Stimulated activated CD8-positive, alpha-beta memory T cell treated with anti-CD3 and anti-CD28 coated beads, Interleukin-15, amount 100 ng/mL, for 48 hours (primary cell): Measurements from ENCODE around the gene CDC16.
"Not testable (repeated sequence)": the region's sequence is repeated elsewhere in the genome, so short reads cannot be mapped to it uniquely, and the experiment has no call there.

Experiments used
- DNase-seq, 2 donors: peaks; one replicate each; pipeline ENCODE4 v3.0.0-alpha.2; 2020; ENCODE audit warnings: low read depth in 2 of 2

Gene CDC16

DNA sequence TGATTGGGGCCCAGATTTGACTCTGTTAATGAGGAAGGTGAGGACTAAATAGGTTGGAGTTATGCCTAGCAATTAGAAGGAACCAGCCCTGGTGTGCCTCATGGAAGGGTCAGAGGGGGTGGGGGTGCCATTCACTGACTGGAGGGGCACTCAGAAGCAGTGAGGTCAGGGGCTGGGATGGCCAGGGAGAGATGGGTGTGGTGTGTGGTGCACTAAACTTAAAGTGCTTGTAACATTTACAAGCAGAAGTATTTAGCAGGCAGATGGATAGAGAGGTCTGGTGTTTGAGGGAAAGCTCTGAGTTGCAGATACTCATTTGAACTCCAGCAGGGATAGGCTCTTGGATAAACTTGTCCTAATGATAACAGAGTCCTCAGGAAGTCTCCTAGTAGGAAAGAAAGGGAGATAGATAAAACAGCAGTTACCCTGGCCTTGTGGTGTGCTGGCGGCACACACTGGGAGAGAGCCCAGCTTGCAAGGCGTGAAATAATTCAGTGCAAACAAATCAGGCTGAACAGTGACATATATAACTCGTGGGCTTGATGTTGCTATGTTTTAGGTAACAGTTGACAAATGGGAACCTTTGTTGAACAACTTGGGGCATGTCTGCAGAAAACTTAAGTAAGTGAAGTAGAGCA lies 26.8 kb downstream of the CDC16 start:
- no peak for DNase-seq

DNA sequence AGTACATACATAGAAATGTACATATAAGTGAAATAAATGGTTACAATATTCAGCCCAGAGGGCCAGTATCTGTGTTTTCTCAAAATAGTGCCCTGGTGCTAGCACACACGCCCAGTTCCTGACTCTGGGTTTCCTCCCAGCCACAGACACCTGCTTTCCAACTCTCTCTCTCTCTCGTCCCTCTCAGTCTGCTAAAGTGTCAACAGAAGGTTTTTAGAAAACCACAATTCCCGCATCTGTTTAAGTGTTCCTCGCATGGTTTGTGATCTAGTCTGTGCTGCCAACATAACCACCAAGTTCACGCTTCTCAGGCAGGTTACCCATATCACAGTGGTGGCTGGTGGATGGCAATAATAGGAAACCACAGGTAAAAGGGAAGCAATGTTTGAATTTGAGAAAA lies 28.9 kb downstream of the CDC16 start:
- DNase-seq: no peak

DNA sequence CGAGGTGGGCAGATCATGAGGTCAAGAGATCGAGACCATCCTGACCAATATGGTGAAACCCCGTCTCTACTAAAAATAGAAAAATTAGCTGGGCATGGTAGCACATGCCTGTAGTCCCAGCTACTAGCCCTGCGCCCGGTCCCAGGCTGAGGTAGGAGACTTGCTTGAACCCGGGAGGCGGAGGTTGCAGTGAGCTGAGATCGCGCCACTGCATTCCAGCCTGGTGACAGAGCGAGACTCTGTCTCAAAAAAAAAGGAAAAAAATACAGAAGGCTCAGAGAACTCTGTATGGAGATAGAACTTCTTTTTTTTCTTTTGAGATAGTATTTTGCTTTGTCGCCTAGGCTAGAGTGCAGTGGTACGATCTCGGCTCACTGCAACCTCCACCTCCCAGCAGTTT lies 29.6 kb downstream of the CDC16 start:
- not testable (repeated sequence) for DNase-seq

DNA sequence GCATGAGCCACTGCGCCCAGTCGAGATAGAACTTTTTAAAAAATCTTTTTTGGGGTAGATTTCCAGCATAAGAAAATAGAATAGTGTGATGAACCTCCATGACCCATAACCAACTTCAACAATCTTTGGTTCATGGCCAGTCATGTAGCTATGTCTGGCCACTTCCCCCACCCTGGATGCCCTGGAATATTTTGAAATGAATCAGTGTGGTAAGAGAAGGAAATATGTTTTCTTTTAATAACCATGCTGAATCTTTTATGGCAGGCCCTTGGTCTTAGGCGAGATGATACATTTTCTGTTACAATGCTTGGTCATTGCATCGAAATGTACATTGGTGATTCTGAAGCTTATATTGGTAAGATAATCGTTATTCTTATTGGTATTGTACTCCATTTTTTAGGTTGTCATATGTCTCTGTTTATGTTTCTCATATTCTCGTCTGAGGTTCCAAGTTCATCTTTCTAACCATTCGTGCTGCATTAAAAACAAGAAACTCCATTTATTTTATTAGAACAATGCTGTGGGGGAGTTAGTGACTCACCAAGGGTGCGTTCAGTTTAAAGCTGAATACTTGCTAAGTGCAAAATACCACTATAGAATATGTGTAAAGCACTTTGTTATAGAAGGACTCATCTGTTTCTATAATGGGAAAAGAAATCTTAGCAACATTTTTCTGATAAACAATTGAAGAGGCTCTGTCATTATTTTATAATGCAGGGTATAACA lies 30.4 kb downstream of the CDC16 start:
- no peak for DNase-seq

DNA sequence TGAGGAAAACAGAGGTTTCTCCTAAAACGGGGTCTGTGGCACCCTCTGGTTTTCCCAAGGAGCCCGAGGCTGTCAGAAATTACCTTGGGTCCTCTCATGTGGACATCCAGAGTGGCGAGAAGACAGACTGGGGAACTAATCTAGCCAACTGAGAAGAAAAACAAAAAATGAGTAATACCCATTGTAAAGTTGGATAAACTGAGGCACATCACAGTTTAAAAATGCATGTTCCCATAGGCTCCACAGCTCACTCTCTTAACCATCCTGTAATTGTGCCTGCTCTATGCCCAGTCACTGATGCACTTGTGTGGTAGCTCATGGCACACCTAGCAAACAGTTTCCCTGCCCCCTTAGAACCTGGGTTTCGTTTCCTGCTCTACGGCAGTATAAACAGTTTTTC lies 31.5 kb downstream of the CDC16 start:
- no peak for DNase-seq

DNA sequence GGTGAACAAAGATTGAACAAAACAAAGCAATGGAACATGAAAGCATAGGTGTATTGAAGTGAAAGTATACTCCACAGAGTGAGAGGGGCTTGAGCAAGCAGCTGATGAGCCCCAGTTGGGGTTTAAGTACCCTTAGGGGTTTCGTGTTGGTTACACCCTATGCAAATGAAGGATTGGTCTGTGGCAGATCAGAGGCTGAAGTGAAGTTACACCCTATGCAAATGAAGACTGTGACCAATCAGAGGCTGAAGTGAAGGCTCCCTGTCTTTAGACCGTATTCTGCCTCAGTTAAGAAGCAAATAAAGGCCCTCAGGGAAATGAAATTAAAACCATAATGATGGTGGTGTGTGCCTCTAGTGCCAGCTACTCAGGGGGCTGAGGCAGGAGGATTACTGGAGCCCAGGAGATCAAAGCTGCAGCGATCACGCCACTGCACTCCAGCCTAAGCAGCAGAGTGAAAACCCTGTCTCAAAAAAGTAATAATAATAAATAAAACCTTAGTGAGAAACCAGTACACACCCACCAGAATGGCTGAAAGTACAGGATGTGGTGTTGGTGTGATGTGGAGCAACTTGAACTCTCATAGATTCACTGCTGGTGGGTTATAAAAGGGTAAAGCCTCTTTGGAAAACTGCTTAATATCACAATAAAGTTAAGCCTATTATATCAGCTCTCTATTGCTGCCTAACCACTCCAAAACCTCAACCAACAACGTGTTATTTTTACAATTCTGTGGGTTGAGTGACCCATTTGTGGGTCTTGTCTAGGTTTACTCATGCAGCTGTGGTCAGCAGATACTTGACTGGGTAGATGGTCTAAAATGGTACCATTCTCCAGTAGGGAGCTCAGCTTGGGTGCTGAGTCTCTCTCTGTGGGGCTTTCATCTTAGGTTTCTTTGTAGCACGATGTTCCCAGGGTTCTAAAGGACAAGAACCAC lies 33.9 kb downstream of the CDC16 start:
- DNase-seq: no peak

DNA sequence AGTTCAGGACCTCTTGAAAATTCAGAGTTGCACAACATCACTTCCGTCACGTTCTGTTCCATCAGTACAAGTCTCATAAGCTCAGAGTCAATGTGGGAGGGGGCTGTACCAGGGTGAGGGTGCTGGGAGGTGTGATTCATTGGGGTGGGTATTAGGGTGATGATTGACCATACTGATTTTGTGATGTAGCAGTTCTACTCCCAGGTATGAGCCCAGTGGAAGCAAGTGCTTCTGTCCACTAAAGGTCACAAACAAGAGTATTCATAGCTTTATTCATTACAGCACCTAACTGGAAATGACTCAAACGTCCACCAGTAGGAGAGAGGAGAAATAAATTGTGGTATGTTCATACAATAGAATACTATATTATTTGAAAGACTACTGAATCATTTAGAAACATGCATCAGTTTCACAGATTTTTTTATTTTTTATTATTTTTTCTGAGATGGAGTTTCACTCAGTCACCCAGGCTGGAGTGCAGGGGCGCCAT lies 34.6 kb downstream of the CDC16 start:
- no peak for DNase-seq

DNA sequence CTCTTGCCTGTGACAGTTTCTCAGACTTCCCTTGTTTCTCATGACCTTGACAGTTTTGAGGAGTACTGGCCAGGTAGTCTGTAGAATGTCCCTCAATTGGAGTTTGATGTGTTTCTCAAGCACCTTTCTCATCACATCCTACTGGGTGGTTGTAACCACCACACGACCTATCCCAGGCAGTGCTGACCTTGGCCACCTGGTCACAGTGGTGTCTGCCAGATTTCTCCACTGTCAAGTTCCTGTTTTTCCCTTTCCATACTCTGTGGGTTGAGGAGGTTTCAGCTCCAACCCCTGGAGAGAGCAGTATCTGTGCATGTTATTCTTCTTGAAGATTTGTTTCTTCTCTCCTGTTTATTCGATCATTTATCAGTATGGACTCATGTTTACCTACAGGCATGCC lies 38.3 kb downstream of the CDC16 start:
- no peak for DNase-seq

DNA sequence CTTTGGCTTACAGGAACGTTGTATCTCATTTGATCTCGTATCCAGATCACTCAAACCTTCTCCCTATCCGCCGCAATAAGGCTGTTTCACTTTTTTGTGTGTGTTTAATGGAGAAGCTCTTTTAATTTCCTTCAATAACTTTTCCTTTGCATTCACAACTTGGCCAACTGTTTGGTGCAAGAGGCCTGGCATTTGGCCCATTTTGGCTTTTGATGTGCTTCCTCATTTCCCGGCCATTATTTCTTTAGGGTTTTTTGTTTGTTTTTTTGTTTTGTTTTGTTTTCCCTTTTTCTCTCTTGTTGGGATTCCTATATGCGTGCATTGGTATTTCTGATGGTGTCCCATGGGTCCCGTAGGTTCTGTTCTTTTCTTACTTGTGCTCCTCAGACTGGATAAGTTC lies 40.6 kb downstream of the CDC16 start:
- no peak for DNase-seq

DNA sequence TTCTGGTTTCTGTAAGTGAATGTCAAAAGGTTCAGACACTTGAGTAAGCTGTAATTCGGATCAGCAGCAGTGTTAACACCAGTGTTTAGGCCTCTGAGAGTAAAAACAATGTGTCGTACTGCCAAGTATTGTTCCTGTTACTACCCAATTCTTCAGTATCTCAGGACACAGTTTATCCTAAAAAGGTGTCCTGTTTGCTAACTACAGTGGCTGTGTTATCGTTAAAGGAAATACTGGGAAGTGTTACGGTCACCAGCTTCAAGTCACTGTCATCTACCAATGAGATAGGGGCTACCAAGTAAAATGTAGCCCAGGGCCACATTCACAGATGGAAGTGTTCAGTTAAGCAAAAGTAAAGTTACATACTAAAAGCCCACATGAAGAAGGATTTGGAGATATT lies 44.4 kb downstream of the CDC16 start:
- DNase-seq: no peak

DNA sequence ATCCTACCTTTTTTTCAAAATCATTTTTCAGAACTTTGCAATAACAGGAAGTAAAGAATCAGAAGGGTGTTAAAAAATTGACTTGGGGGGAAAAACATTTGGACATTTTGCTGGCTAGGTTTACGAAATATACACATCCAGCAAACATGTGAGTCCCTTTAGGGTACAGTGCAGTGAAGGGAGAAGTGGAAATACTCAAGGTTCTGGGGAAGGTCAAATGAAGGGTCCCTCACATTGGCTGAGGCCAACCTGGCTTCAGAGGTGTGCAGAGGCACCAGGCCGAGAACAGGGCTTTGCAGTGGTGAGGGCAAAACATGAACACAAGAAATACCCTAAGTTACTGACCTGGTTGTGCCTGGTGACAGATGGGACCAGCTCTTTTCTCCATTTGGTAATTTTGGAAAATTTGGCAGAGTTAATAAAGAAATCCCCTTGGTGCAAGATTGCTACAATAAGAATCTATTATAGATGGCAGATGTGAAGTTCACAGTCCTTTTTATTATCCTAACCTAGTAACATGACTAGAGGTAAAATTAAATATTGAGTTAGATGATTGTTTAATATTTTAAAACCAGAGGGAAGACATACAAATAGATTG lies 45.2 kb downstream of the CDC16 start:
- no peak for DNase-seq

DNA sequence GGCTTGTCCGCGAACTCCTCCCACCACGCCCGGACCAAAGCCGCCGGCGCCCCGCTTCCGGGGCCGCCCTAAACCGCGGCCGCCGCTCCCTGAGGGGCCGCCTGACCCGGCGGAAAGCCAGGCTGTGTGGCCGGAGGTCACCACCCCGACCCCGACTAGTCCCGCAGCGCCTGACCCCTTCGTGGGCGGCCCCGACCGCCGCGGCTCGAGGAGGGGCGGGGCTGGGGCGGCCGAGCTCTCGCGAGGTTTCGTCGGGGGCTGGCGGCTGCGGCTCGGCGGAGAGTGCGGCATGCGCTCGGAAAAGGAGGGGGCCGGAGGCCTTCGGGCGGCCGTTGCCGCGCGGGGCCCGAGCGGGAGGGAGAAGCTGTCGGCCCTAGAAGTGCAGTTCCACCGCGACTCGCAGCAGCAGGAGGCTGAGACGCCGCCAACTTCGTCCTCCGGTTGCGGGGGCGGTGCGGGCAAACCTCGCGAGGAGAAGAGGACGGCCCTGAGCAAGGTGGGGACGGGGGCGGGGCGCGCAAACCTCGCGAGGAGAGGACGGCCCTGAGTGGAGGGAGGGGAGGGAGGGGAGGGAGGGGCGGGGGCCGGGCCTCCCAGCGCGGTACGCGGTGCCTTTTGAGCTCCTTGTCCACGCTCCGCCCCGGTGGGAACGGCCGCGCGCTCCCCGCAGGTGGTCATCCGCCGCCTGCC lies 46.8 kb downstream of the CDC16 start, which contains the start of gene UPF3A:
UPF3A (plus strand) TSS at position 251 of the 690 bp plus-strand sequence; CDS start at position 290, 39 bp downstream.
- DNase-seq: peak; percentile 79 to 85

DNA sequence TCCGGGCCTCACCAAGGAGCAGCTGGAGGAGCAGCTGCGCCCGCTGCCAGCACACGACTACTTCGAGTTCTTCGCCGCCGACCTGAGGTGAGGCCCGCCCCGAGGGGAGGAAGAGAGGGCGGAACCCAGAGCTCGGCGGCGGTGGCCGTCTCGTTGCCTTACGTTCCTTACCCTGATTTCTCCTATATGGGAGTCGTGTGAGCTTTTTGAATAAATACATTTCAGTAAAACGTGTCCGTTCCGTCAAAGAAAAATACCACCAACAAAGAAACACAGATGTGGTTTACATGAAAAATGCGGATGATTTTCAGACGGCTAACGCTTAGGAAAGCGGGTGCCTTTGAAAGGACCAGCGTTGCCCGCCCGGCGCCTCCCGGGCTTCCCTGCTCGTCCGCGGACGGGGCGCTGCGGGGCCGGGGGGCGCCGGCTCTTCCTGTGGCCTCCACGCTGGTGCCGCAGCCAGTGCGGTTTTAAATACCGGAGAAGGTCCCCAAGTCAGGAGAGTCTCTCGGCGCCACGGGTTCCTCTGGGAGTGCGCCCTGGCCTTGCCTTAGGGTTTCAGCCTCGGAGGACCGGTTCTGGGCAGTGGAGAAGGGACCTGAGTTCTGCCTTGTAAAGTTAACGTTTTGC lies 47.5 kb downstream of the CDC16 start:
- peak; percentile 4 to 49 for DNase-seq

DNA sequence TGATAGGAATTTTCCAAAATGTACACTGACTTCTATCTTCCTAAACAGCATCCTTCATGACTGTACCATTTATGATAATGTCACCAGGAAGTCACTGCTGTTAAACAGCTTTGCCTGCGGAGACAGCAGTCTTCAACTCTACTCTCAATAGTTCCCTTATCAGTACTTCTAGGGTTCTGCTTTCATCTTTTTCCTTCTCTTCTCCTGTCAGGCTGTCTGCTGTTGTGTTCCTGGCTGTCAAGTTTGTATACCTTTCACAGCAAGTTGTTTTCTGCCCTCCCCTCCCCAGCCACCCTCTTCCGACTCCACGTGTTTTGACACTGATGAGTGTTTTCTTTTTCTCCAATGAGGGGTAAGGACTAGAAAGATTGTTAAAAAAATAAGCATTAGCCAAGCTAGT lies 48.9 kb downstream of the CDC16 start:
- no peak for DNase-seq

DNA sequence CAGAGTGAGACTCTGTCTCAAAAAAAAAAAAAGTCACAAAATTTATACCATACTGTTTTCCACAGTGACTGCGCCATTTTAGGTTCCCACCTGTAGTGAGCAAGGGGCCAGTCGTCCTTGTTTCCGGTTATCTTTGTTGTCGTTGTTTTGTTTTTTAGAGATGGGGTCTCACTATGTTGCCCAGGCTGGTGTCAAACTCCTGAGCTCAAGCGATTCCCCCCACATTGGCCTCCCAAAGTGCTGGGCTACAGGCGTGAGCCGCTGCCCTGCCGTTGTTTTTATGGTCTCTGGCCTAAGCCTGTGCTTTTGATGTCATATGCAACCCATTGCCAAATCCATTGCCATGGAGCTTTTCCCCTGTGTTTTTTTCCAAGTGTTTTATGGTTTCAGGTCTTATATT lies 50.0 kb downstream of the CDC16 start:
- no peak for DNase-seq

DNA sequence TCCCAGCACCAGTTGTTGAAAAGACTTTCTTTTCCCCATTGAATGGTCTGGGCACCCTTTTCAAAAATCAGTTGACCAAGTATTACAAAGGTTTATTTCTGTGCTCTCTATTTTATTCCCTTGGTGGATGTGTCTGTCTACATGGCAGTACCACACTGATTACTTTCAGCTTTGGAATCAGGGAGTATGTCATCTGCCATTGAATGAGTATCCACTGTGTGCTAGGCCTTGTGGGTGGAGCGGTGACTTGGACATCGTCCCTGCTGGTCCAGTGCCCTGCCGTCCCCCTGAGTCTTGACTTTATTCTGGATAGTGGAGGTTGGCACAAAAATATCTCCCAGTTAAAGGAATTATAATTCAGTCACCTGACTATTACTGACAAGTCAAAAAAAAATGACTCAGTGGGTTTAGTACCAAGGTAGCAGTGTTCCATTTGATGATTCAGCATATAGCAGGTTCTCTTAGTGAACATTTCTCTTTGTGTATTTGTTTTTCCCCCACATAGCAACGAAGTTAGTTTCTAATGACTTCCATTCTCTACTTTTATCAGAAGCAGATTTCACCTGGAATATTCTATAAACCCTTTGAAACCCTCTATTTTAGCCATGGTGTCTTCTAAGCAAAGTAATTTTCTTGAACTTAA lies 50.6 kb downstream of the CDC16 start:
- DNase-seq: no peak

DNA sequence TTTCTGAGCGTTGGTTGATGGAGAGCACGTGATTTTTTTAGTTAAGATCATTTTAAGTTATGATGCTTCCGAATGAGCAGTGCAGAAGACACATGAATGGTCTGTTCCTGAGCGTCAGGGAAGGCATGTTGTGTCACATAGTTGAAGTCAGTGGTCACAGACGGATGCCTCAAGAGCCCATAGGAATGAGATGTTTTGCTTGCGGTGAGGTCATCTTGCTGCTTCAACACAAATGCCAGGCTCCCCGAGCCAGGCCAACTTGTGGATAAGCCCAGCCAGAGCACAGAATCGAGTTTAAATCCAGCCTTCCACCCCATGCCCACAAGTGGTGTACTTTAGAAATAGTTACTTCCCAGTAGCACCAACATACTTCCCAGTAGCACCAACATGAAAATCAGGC lies 52.1 kb downstream of the CDC16 start:
- no peak for DNase-seq

DNA sequence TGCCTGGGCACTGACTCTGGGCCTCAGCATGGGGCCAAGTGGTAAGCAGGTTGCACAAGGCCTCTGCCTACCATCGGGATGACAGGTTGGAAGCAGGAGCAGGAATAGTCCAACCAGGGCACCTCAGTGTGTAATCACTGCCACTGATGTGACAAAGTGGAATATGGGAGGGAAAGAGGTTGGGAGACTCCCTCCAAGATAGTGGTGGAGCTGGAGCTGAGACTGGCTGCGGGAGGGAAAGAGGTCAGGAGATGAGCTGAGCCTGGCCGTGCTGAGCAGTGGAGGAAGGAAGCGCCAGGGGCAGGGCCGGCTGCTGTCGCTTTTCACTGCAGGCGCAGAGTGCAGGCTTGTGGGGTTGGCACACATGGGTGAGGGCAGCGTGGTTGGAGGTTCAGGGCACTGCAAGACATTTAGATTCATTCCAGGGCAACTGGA lies 53.5 kb downstream of the CDC16 start:
- DNase-seq: no peak

DNA sequence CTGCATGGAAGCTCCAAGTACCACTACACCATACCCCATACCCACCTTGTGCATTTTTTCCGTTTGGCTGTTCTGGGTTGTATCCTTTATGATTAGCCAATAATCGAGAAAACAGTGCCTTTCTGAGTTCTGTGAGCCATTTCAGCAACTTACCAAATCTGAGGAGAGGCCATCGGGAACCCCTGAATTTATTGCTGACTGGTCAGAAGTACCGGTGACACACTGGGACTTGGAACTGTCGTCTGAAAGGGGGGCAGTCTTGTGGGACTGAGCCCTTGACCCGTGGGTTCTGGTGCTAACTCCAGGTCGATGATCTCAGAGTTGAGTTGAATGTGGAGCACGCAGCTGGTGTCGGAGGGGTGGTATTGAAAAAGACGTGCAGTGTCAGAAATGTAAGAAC lies 61.8 kb downstream of the CDC16 start:
- DNase-seq: no peak

DNA sequence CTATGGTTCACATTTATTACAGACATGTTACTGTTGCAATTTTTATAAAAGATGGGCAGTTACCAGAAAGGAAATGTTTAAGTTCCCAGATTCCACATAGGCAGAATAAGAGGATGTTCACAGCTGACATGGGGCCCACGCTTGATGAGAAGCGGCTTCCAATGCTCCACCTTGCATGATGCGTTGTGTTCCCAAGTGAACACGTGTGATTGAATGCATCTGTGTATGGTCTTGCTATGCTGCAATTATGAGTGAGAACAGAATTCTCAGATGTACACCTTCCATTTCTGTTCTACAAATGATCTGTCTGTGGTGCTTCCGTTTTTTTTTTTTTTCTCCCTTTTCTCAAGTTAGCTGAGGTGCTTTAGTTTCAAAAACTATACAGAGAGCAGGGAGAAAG lies 62.2 kb downstream of the CDC16 start:
- no peak for DNase-seq
